ENCODE measurements around the gene ATRNL1.

The ATRNL1 gene

GRCh38 chr10:115950320-115950719, 857.2 kb downstream of the ATRNL1 start:
- DNase-seq (ENCODE audit: low read depth) = no peak

DNA sequence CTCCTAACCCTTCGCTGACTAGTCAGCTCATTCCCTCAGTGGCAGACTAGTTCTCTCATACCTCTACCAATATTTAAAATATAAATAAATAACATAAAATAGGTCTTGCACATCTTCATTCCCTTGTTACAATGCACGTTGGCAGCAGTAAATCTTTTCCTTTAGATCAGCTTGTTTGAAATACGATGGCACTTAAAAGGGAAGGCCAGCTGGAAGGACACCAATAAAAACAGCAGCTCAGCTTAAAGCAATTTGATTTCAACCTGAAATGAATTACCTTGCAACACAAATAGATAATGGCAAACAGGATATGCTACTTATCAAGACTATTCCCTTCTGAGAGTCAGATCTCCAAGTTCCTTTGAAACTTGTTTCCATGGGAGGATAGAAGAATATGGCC, 858.1 kb downstream of the ATRNL1 start:
- no peak for DNase-seq (ENCODE audit: low read depth)

GRCh38 chr10:115953281-115953680, 860.1 kb downstream of the ATRNL1 start:
- DNase-seq (ENCODE audit: low read depth) = no peak

GRCh38 chr10:115953968-115954367, 860.8 kb downstream of the ATRNL1 start:
- no peak for DNase-seq (ENCODE audit: low read depth)

- DNase-seq (ENCODE audit: low read depth) = no peak
These were observed 863.3 kb downstream of the ATRNL1 start for GRCh38 chr10:115956225-115957011.

DNA sequence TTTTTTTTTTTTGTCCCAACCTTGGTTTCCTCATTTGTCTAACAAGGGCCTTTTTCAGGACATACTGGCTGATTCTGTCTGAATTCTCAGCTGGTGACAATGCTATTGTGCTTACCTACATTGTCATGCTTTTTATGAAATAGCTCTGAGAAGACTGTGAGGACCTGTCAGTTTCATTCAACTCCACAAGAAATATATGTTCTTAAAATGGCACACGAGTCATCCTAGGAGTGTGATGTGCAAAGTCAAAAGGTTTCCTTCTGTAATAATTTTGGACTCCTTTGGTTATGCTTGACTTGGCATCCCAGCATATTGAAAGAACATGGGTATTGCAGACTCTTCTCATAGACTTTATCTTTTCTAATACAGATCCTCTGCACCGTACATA, 863.8 kb downstream of the ATRNL1 start:
- no peak for DNase-seq (ENCODE audit: low read depth)

DNA sequence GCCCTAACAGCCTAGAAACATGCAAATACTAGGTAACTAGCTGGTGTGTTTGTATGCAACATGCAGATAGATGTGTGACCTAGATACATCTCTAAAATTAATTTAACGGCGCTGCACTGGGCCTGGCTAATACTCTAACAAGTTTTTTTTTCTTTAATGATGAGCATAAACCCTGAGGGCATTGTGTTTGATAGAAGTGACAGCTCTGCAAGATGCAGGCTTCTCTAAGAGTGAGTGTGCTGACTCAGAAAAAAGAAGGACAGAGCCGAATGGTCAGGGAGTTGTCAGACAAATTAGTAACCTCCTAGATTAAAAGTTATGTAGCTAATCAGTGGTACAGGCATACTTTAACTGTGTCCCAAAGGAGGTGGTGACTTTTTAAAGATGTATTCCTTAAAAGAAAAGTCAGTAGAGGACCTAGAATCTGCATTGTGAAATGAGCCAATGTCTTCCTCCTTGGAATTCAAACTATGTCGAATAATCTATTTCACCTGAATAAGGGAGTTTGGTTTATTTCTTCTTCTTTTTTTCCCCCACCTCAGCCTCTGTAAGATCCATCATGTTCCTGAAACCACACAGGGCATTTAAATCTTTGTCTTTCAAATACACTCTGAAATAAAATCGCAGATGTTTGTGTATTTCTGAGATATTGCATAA, 864.7 kb downstream of the ATRNL1 start:
- no peak for DNase-seq (ENCODE audit: low read depth)

DNA sequence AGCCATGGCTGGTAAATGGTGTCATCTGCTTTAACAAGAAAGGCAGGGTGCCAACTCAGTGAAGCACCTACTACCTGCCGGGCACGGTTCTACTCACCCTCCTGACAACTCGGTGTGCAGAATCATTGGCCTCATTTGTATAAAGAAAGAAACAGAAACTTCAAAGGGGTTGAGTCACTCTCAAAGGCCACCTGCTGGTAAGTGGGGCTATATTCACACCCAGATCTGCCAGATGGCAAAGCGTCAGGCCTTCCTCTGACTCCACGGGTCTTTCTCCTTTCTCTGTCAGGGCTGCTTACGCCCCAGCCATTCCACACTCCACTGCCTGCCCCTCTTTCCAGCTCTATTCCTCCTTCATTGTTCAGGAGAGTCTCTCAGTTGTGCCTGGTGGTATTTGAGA, 870.7 kb downstream of the ATRNL1 start:
- DNase-seq (ENCODE audit: low read depth) = no peak

DNA sequence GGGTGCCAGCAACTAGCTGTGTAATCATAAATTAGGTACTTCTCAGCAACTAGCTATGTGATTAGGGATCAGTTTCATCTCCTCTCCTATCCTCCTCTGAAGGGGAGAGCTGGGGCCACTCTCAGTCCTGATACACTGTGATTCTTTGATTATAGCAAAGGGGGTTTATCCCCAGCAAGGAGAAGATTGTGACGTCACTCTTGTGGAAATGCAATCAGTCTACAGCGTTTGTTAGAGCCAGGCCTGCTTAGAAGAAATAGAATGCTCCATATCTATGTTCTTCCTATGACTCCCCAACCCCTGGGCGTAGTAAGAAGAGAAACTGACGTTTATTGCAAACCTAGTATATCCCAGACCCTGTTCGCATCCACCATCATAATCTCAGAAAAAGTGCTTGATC, 871.7 kb downstream of the ATRNL1 start:
- DNase-seq (ENCODE audit: low read depth) = no peak

DNA sequence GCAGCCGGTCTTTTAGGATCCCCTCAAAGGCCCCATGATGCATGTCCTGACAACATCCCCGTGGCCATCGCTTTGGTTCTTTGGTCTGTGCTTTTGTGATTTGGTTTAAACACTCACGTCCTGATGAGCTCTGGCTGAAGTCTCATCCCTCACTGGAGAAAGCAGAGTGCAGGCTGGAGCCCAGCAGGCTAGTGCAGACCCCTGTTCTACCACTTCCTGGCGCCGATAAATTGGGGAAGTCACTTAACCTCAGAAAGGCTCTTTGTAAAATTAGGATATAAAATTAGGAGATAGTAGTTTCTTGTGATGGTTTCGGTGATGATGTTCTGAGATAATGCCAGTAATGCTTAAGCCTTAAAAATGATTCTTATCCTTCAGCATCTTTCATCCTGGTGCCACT, 872.2 kb downstream of the ATRNL1 start:
- DNase-seq (ENCODE audit: low read depth) = no peak

- DNase-seq (ENCODE audit: low read depth) = no peak
These were observed 875.1 kb downstream of the ATRNL1 start for GRCh38 chr10:115968236-115968635.

DNA sequence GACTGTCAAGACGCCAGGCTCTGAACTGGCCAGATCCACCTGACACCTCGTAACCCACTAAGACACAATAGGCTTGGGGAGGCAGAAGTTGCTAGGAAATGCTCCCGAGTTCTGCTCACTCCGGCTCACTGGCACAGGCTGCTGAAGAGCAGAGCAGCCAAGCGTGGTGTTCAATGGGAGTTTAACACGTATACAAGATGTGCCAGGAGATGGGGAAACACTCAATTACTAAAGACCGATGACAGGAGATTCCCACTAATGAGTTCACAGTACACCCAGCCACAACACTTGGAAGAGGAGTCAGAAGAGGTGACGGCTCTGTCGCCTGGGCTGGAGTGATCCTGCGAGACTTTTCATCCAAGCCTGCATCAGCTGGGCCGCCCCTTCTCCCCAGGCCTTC, 876.4 kb downstream of the ATRNL1 start:
- no peak for DNase-seq (ENCODE audit: low read depth)

DNA sequence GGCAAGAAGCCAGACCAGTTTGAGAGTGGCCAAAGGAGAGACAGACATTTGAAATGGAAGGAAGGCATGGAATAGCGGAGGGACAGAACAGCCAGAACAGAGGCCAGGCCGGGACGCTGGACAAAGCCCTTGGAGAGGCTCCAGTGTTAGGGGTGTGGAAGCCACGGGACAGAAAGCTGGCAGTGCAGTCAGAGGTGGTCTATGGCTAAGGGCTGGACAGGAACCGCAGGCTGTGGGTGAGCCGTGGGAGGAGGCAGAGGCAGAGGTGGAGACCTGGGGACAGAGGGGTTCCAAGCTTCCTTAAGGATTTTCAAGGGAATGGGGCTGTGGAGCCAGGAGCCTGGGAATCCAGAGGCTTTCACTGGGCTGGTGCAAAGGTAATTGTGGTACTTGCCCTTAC, 878.8 kb downstream of the ATRNL1 start:
- DNase-seq (ENCODE audit: low read depth) = no peak

DNA sequence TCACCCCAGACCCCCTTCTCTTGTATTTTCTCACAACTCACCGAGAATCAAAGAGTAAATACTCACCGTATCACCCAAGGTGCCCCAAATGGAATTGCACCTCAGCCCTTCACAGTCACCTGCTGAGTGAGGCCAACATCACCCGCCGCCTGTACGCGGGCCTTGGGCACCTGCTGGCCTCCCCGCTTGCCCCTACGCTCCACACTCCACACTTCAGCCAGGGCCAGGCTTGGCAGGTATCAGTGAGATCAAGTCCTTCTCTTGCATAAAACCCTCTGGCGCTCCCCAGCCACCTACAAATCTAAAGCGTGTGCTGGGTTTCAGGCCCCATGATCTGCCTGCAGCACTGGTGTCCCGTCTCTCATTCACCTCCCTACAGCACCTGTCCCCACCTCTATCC, 879.3 kb downstream of the ATRNL1 start:
- DNase-seq (ENCODE audit: low read depth) = no peak

GRCh38 chr10:115974351-115974750, 881.2 kb downstream of the ATRNL1 start:
- DNase-seq (ENCODE audit: low read depth) = no peak

DNA sequence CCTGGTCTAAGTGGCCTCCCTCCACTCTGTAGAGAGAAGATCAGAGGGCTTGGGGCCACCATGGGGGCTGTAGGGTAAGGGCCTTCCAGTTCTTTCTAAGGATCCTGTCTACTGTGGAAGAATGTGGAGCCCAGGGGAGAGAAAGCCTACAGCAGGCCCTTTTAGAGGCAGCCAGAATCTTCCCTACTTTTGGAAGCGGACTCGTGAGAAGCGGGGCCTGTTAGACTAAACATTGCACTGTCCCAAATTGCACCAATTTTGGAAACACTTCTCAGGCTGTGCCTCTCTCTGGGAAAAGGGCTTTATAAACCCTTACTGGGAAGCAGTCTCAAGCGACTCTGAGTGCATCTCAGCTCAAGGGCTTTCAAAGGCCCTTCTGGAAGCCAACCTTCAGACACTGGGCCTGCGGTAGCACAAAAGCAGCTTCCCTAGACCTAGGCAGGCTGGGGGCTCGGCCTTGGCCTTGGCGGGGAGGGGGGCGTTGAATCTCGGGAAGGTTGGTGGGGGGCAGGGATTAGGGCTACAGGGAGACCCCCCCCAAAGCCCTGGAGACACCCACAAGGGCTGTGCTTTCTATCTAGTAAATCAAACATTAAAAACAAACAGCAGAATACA, 881.8 kb downstream of the ATRNL1 start:
- no peak for DNase-seq (ENCODE audit: low read depth)

DNA sequence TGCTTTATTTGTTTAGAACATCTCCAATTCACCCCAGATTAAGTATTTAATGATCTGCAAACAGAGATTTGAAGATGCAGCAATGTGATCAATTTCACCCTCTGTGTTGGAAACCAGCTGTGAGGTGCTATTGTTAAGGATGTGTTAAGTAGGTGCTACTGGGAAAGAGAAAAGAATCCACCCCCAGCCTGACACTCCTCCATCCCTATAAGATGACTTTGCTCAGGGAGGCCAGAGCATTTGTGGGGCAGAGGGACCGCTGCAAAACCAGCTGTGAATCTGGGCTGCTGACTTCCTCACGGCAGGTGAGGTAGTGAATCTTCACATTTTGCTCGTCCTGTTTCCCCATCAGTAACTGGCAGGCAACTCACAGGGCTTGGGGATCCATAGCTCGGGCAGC, 882.3 kb downstream of the ATRNL1 start:
- DNase-seq (ENCODE audit: low read depth) = no peak

DNA sequence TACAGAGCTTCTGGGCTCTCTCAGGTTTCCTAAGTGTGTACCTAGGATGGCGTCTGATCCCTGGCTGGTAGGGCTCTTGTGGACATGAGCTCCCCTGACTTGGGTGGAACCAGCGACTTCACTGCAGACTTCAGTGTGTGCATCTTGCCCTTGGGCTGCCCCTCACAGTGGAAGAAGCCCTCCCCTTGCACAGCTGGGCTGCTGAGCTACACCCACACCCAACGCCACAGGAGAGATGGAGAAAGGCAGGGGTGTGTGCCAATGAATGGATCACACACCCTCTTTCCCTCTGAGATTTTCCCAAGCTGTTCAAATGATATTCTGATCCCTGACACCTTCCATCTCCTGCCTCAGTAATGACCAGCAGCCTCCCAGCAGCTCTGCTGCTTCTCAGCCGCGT, 883.2 kb downstream of the ATRNL1 start:
- no peak for DNase-seq (ENCODE audit: low read depth)

DNA sequence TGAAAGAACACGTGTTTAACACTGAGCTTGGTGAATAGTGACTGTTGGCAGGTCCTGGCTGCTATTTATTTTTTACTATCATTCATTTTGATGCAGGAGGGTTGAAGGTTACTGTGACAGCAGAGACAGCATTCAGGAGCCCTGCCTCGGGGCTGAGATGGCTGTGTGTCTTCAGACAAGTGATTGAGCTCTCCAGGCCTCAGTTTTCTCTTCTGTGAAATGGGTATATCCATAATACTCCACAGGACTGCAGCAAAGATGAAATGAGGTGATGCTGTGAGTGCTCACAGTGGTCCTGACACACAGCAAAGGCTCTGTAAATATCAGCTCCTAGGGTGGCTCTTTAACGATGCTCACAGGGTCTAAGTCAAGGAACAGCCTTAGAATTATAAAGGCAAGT, 884.7 kb downstream of the ATRNL1 start:
- DNase-seq (ENCODE audit: low read depth) = no peak

DNA sequence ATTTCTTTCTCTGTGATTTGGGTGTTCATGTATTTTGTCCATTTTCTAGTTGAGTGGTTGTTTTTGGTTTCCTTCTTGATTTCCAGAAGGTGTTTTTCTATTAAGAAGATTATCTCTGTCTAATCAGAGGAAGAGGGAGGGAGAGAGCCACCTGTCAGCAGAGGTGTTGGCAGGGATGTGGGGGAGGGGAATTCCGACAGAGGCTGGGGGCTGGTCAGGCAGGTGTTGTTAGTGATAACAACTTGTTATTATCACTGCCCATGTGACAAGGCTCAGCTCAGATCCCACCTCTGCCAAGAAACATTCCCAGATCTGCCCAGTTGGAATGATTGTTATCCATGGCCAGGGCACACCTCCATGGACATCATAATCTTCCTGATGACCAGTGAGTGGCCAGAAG, 886.4 kb downstream of the ATRNL1 start:
- no peak for DNase-seq (ENCODE audit: low read depth)

DNA sequence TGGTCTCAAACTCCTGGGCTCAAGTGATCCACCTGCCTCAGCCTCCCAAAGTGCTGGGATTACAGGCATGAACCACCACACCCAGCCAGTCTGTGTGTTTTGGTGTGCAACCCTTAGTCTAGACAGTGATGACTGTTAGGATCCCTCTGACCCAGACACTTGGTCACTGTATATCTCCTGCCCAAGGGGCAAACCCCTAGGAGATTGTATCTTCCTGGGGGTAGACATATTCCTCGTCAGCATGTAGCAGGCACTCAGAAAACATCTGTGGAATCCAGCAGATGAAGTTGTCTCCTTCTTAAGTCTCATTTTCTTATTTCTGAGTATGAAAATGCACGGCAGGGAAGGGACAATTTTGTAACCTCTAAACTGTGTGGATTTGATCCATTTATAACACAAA, 887.3 kb downstream of the ATRNL1 start:
- no peak for DNase-seq (ENCODE audit: low read depth)

DNA sequence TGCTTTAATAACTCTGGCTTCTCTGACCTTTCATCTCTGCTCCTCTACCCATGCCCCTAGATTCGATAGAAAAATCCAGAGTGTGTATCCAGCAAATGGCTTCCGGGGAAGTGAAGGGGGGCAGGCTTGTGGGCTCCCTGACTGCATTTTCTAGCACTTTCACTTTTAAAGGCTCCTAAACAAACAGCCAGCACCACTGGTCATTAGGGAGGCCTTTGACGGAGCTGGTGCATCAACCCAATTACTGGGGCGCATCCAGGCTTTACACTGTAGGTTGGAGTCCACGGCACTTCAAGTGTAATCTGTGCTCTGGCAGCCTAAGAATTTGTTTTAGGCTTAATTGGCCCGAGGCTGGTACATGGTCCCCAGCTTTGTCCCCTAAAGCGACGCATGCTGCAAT, 887.9 kb downstream of the ATRNL1 start:
- no peak for DNase-seq (ENCODE audit: low read depth)

DNA sequence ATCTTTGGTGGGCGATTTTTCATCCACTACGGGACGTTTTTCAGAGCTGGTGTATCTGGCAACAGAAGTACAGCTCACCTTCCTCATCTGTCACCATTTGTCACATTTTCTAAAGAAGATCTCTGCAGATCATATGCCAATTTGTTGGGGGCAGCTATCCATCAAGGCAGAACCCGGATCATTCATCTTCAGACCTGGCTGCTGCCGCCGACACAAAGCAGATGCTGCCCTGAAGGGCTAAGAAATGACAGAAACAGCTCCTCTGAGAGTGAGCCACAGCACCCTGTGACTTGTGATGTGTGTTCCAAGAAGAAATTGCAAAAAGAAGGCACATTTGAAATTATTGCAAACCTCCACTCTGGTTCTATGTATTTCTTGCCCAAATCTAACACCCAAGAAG, 888.9 kb downstream of the ATRNL1 start:
- DNase-seq (ENCODE audit: low read depth) = no peak

GRCh38 chr10:115982526-115982925, 889.4 kb downstream of the ATRNL1 start:
- no peak for DNase-seq (ENCODE audit: low read depth)
